NT2/D1 (cell line): ENCODE results near the gene AGAP1.

ENCODE experiments used
- YY1 ChIP-seq: IDR thresholded peaks from 2 replicates; pipeline ENCODE4 v1.6.1; 2011; ENCODE audit not compliant: insufficient read length, insufficient read depth
- ZNF274 ChIP-seq: IDR thresholded peaks from 2 replicates; pipeline ENCODE4 v1.6.1; 2011; ENCODE audit warnings: mild to moderate bottlenecking, low read depth, low read length

DNA sequence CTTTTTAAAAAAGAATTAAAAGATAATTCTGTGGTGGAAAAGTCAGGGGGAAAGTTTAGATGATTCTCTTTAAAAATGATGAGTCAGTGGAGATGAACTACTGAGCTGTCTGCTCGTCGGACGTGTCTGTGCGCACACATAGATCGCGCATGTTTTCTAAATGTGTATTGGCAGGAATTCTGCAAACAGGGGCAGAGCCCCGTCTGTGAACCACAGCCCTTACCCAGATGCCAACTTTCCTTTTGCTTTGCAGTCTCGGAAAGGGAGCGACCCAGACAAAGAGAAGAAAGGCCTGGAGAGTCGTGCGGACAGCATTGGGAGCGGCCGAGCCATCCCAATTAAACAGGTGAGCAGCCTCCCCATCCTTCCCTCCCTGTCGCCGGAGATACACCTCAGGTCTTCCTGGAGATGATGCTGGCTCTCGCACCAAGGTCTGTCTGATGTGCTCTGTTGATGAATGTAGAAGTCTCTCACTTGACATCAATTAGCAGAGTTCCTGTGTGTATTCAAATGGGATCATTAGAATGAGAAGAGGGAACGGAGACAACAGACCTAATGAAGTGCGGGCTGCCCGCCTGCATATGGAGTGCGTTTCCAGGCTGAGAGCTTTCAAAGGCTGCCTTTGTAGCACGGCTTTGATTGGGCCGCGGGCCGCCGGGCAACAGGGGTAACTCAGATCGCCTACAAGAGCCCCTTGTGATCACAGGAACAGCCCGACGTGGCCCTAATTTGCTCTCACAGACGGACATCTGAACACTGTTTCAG is 313.3 kb downstream of the AGAP1 start:
- TF ChIP-seq ZNF274, result no peak
- TF ChIP-seq YY1, result no peak
